ENCODE data around the gene G6PC3.

GRCh38 chr17:44124118-44124438 lies 53.5 kb downstream of the G6PC3 start:
- TF ChIP-seq EP300 (IDR thresholded peaks at IDR 0.05) (no peak), CTCF (IDR thresholded peaks at IDR 0.05) (peak in 1 of 5 experiments; percentile 25), POLR2A (IDR thresholded peaks at IDR 0.05) (no peak)

Data from tibial nerve (tissue), 4 donors.